Caki2 (cell line): ENCODE data around the gene EFHC1. TPM values are rescaled to one million over a fixed set of nuclear protein-coding genes. Genes with fewer than 3 reads are reported as not detected.

Experiments
- DNase-seq: peaks from one replicate; pipeline ENCODE4 v3.0.0-alpha.2; 2015; ENCODE audit warnings: low read depth
- in situ Hi-C: cut with HindIII; loops from 2 replicates; pipeline ENCODE4 v1.10.0; 2016; ENCODE audit warnings: low sequenced_read_pairs, low pct_unique_long_range_greater_than_20kb, mixed read lengths
- total RNA-seq: library from RNA; depleted of rRNA; stranded (reverse); fragments of >200 nt; shearing (Covaris generic); gene quantifications from 2 replicates; pipeline ENCODE4 v1.2.3, GENCODE V29; 2014; ENCODE audit warnings: low replicate concordance

EFHC1 gene
- total RNA-seq, 1 experiment from 2014 or later: 22.5 TPM

DNA sequence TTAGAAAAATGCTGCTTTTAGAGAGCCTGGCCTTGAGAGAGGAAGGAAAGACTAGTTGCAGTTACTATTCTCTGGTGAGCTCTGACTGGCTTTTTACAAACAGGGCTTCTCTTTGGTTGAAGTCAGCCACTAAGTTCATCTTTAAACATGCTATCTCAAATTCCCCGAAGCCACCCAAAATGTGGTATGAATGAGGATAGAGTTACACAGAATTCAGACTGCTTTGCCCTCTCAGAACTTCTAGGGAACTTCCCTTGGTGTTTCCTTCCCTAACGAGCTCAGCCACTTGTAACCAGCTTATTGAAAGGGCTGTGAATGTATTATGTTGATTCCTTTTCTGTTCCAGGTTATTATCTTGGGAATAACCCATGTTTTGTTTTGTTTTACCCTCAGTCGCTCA lies 73.5 kb downstream of the EFHC1 start:
- DNase-seq: no peak
- in situ Hi-C loops: no loop called here

DNA sequence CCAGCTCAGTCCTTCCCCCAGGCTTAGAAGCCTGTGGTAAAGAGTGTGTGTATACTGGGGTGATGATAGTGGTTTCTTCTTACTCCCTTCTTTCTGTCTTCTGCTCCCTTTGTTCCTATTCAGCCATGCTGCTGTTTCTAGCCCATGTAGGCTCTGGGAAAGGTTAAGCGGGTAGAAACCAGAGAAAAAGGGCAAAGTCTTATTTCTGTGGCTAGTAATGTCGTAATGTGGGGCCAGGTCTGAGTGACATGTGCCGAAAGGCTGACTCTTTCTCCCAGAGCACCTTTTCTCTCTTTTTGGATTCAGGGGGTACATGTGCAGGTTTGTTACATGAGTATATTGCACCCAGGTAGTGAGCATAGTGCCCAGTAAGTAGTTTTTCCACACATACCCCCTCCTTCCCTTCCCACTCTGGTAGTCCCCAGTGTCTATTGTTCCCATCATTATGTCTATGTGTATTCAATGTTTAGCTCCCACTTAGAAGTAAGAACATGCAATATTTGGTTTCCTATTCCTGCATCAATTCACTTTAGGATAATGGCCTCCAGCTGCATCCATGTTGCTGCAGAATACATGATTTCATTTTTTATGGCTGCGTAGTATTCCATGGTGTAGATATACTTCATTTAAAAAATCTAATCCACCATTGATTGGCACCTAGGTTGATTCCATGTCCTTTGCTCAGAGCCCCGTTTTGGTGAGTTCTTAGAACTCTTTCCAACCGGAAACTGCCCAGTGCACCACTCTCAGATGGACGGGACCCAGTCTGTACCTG lies 74.3 kb downstream of the EFHC1 start:
- no peak for DNase-seq
- in situ Hi-C loops: no loop called here

DNA sequence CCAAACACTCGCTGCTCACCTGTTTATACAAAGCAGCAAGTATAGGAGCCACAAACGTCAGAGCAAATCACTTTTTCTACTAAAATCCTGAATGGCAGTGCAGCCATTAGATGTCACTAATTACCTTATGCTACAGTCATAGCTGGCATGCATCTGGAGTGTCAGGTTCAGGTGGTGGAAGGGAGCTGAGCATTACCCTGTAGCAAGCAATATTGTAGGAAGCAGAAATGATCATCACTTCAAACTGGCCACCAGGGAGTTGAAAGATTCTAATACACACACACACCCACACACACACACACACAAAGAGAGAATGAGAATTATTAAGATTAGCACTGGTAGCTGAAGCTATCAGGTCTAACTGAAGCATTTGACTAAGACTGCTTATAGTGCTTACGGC lies 75.8 kb downstream of the EFHC1 start:
- in situ Hi-C loops: no loop called here
- no peak for DNase-seq

DNA sequence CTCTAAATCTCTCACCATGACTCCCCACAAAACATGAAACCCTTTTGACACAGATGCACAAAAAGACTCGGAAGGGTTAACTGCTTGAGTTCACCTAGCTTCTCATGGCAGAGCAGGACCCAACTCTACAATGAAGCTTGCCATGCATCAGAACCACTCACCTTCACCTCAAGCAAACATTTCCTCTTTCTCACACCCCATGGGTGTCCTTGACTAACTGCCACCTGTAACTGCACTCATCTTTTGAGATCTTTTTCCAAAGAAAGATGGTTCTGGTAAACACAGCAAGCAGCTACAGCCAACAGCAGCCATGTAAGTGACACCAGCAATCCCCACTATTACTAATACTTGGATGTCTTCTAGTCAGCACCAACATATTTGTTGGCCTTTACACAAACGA lies 76.5 kb downstream of the EFHC1 start:
- no peak for DNase-seq
- in situ Hi-C loops: no loop called here

DNA sequence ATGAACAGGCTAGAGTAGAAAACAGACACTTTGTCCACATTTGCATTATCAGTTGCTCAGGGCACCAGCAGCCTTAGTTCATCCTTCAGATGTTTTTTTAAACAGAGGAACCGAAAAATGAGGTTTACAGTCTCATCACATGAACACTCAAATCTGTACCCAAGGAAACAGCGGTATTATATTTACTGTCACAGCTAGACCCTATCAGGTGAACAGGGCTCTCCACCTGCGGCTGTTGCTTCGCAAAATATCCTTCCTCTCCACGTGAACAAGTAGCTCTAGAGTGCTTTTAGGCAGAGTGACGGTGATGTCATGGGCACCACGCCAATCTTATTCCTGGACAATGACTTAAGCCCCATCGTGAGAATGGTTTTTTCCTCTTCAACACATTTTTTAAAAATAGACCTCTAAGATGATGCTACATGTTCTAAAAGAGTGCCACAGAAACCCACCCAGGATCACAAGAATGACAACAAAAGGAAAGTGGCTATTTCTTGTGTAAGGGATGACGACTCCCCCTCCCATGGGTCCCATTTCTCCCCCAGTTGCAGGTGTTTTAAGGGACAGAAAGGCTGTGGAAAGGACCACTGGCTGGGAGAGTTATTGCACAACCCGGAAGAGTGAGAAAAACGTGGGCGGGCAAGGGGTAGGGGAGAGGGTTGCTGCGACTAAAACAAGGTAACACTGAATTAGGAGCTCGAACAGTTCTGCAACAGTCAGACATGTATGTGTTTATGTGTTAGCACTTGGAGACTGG lies 77.7 kb downstream of the EFHC1 start:
- in situ Hi-C loops: no loop called here

DNA sequence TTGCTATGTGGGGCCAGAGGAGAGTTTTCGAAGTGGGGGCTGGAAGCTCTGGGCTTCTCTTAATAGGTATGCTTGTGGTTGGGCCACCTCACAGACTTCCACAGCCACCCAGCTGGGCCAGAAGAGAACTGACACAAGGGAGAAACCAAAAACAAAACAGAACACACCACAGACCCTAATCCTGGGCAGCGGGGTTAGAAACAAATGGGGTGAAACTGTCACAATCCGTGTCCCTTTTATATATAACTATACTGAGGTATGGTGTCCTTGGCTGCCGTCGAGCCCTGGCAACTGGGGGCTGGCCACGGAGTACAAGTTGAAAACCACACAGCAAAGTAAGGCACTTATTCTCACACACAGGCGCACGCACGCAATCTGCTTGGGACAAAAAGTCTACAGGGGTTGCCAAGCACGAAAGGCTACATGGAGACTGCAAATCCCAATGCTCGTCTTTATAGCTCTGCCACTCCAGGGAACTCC lies 78.4 kb downstream of the EFHC1 start:
- in situ Hi-C loops: no loop called here
- no peak for DNase-seq

More for the DNA sequence above, 77.7 kb downstream of the EFHC1 start:
- no peak for DNase-seq

DNA sequence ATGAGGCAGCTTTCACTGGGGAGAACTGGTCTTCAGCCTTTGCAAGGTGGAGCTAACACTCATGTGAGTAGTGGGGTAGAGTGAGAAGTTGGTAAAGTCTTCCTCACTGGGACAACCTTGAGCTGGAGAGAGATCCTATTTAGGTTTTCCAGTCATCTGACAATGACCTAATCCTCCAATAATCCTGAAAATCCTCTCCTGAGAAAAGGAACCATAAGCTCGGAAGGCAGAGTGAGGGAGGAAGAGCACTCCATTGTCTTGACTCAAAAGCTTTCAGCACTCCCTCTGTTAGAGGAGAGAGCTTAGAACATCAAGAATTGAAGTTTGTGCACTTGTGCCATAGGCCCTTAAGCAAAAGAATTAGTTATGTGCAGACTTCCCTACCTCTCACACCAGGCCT lies 78.9 kb downstream of the EFHC1 start:
- DNase-seq: no peak
- in situ Hi-C loops: no loop called here

DNA sequence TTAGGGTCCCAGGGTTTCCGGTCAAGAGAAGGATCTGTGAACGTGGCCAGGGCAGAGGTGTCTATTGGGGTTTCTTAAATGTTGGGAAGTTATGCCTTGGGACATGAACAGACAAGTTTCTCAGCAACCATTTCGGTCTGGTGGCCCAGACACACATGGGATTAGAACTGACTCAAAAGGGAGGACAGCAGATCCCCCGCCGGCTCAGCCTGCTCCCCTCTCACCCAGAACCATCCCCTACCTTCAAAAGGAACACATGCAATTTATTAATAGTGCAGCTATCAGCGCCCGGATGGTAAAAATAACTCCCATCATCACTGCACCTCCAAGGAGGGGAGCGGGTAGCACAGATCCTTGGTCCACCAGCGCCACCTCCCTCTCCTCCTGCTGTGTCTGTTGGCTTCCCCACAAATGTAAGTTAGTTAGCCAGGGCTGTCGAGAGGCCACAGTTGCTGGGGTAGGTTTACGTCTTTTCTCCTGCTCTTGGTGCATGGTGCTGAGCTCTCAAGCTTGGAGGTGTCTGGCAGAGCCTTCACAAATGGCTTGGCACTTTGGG lies 79.6 kb downstream of the EFHC1 start:
- in situ Hi-C loops: no loop called here
- DNase-seq: no peak

DNA sequence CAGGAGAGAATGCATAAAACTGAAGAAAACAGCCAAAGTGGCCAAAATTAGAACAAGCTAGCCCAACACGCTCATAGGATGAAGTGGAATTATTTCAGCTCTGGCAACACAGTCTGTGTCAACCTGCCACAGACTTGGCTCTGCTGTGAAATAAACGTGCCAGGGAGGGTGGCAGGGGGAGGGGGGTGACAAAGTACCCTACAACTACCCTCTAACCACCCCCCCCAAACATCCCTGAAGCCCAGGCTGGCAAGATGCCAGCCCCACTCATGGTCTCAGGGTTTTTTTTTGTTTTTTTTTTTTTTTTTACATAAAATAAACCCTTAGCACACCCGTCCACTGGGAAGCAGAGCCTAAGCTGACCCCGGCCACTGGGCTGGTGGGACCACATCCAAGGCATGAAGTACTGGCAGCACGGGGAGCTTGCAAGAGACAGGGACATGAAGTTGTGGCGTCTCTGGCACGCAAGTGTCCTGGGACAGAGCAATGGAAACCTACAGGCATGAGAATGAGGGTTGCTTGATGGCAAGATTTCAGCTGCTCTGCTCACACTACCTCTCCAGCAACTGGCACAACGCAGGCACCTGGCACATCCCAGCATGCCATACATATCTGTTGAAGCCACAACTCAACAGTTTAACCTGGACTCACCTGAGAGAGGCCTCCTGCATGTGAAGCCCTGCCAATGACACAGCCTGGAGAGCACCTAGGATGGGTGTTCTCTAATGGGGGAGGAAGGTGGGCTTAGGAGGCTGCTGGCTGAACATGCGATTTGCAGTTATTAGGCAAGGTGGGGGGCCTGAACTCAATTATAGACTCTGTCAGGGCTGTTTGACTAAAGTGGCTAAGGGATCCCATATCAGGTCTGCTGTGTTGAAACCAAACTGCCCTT lies 80.3 kb downstream of the EFHC1 start:
- in situ Hi-C loops: no loop called here
- DNase-seq: no peak

DNA sequence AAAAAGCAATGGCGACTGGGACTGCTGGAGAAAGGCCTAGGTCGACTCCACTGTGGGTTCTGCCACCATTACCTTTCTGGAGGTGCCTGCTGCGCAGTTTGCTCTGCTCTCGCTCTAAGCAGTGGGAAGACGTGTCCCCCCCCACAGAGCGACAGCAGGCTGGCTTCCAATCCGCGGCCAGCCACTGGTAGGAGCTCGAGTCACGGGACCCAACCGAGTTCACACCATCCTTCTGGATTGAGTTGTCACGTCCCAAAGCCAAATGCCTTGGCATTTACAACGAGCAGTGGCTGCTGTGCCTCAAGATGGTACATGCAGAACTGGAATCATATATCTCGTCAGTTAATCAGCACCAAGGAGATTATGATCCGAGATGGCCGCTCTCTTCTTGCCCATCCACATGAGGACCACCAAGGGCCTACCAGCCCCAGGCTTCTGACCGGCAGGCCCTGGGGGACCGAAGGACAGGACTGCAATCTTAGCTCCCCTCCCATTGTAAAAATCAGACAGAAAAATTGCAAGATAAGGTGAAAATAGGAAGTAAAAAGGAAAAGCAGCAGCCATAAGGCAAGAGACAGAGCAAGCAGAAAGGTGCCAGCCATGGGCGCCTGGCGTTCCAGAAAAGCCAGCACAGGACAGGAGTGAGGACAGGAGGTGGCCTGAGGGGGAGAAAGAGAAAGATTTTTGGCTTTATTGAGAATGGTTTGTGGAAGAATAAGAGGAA lies 82.3 kb downstream of the EFHC1 start:
- no peak for DNase-seq
- in situ Hi-C loops: no loop called here

DNA sequence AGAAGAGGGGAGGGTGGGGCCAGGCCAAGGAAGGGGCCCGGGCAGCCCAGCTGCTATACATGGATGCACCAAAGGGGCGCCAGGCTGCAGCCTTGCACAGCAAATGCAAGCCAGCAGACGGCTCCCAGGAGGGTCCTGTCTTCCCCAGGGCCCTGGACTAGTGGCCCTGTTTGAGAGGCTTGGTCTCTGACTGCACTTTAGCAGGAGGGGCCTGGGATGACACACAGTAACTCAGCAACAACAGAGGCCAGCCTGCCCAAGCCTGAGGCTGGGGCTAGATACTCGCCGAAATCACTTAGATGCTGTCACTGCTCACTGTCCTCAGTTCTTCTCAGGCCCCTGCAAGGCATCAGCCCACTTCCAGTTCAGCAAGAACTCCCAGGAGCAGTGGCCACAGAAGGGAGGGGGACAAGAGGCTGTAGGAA lies 83.2 kb downstream of the EFHC1 start:
- DNase-seq: no peak
- in situ Hi-C loops: no loop called here

DNA sequence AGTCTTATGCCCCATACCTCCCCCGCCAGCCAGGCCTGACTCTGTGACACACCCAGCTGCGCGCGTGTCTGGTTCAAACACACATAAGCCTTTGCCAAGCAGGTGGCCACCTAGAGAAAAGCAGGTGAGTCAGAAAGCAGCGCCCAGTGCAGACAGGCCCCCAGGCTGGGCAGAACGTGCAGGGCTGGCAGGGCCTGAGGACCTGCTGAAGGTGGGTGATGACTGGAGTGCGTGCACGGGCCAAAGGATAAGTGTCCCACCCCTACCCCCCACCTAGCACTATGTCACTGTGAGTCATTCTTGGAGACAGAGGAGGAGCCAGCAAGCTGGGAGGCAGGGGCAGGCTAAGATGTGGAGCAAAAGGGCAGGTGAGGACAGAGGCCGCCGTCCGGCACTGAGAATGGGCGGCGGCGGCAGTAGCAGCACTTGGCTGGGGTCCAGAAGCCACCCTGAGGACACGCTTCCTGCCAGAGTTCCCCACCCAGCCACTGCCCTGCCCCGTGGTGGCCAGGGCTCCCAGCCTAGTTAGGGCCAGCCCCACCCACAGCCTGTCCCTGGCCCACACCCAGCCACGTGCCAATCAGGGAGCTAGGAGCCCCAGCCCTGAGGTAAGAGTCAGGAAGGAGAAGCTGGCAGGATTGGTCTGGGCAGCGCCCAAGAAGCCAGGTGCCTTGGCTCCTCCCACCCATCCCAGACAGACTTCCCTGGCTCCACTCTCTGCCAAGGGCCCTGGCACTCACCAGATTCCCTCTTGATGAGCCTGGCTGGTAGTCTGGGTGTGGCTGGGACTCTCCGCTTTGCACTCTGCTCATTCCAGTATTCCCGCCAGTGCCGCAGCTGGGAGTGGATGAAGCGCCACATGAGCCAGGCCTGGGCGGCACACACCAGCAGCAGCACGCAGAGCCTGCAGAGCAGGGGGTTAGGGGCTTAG lies 84.0 kb downstream of the EFHC1 start:
- in situ Hi-C loops: no loop called here
- DNase-seq: peak; percentile 100

DNA sequence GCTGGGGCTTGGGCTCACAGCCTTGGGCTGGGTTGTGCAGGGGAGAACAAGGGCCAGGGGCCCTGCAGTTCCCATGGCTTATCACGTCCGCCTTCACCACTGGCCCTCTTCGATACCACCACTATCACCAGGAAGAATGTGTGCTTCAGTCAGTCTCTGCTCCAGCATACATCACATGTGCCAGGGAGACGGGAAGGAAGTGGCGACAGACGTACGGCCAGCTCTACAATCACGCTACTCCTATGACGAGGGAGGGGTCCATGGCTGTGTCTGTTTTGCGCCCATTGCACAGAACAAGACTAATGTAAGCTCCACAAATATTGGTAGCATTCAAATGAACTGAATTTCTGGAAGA lies 84.6 kb downstream of the EFHC1 start:
- in situ Hi-C loops: no loop called here
- no peak for DNase-seq

DNA sequence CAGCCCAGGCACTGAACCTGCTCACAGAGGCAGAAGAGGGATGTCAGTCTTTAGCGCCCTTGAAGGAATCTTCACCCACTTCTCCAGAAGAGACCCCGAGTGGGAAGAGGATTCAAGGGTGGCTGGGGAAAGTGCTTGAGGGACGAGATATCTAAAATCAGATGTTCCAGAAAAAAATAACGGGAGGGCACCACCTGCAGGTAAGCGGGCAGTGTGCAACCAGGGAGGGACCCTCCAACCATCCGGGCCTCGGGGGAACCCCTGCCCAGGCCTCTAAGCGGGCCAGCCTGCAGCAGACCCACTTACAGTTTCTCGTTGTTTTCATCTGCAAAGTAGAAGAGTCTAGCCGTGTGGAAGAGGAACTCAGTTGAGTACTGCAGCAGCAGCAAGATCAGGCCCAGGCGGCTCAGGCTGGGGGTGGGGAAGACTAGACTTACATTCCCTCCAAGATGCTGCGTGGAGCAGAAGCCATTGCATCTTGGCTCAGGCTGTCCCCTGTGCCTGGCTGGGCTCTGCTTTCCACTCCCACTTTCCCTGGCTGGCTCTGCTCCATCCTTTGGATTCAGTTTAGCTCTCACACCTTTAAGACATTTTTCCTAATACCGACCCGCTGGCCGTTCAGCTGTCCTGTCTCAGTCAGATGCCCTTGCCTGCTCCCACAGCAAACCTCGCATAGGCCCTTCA lies 85.7 kb downstream of the EFHC1 start:
- in situ Hi-C loops: no loop called here
- no peak for DNase-seq

DNA sequence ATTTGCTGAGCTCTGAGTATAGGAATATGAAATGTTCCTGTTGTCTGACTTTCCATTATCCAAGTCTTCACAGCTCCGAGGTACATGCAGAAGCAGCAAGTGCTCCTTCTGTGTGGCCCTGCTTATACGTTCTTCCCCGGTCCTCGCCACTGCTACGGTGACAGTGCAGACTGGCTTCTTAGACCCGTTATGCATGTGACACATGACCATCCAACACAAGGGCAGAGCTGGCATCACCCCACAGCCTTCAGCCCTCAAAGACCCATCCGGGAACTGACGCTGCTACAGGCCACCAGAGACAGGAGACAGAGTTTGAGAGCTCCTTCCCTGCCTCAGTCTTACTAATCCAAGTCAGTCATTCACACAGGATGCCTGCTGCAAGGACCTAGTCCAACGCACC lies 86.3 kb downstream of the EFHC1 start:
- in situ Hi-C loops: no loop called here
- DNase-seq: no peak

DNA sequence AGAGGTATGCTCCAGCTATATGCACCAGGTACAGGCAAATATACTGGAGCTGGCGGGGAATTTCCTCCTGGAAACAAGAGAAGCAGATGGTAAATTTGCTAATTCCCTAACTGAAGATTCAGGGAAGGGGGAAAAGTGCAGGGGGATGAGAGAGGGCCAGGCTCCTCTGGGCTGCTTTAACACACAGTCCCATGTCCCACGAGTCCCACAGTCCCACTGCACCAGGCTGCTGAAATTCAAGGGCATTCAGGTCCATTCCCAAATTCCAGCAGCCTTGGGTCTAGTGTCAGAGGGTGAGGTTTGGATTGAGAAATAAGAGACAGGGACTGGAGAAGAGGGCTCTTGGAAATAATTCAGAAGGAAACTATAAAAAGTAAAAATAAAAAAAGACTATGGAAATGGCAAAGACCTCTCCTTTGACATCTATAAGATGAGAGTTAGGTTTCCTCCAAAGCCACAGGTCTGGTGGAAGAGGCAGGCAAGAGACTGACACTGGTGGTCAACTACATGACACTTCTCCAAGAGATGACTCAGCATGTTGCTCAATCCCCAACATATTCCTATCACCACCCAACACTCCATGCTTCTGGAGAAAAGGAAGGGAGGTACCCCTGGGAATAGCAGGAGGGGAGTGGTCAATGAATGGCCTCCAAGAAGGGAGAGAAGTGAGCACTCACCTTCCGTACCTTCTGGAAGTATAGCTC lies 87.6 kb downstream of the EFHC1 start:
- in situ Hi-C loops: no loop called here
- DNase-seq: peak; percentile 27
